Peyer's patch (tissue), 4 donors: ENCODE results near the gene SATB1. TPM values are rescaled to one million over a fixed set of nuclear protein-coding genes. Genes with fewer than 3 reads are reported as not detected.

Experiments
- DNase-seq, 3 donors: peaks; one replicate each; pipeline ENCODE4 v3.0.0-alpha.2; 2017 to 2019
- H3K27ac ChIP-seq, 4 donors: fragments of 200-600 bp; sonication (generic); one replicate each; pipeline ENCODE4 v1.5.1; 2016 to 2019
- H3K27me3 ChIP-seq, 2 donors: fragments of 200-600 bp; sonication (generic); one replicate each; pipeline ENCODE4 v1.5.1; 2019
- H3K36me3 ChIP-seq, 3 donors: fragments of 200-600 bp; sonication (generic); one replicate each; pipeline ENCODE4 v1.5.1; 2016 to 2019
- H3K4me1 ChIP-seq, 4 donors: fragments of 200-600 bp; sonication (generic); one replicate each; pipeline ENCODE4 v1.5.1; 2016 to 2019
- H3K4me3 ChIP-seq, 4 donors: fragments of 200-600 bp; sonication (generic); 1 replicate in 3 of 4; 2 replicates in 1 of 4; pipeline ENCODE4 v1.5.1; 2016 to 2019; ENCODE audit warnings: mild to moderate bottlenecking in 1 of 4
- H3K9me3 ChIP-seq, 4 donors: fragments of 200-600 bp; sonication (generic); one replicate each; pipeline ENCODE4 v1.5.1; 2016 to 2019; ENCODE audit warnings: mild to moderate bottlenecking in 1 of 4
- CTCF ChIP-seq, 6 experiments: fragments of 450-650 bp in 4 of 6; fragments of 200-600 bp in 2 of 6; sonication (generic) in 1 of 6; IDR thresholded peaks; one replicate each; pipeline ENCODE4 v1.5.1; 2017 to 2019; ENCODE audit warnings: antibody characterized with exemption in 6 of 6, mild to moderate bottlenecking in 3 of 6, moderate library complexity in 1 of 6
- POLR2A ChIP-seq, 2 donors: fragments of 450-650 bp; IDR thresholded peaks; one replicate each; pipeline ENCODE4 v1.5.1; 2017; ENCODE audit warnings: antibody characterized with exemption in 2 of 2, mild to moderate bottlenecking in 2 of 2, moderate library complexity in 2 of 2
- total RNA-seq, 4 donors: library from RNA; depleted of rRNA; stranded (reverse); fragments of >200 nt; gene quantifications; one replicate each; pipeline ENCODE4 v1.1.0, GENCODE V29; 2016

Gene SATB1
- total RNA-seq, 4 donors from 2014 or later, result 46.6 to 101 (median 63.2) TPM

DNA sequence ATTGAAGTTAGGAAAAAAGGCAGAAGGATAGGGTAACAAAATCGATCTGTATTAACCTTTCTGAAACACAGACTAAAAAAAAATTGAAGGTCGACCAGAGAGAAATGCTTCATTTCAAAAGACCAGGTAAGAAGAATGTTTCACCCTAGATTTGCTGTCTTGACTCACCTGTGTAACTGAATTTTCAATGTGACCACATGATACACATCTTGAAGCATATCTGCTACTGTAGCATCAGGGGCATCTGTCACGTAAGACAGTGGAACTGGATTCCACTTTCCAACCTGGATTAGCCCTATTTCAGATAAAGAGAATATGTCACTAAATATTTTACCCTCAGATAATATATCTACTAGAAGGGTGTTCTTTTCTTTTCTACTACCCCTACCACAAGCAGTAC is 9.3 kb downstream of the SATB1 start:
- TF ChIP-seq CTCF (IDR thresholded peaks at IDR 0.05) (no peak), POLR2A (IDR thresholded peaks at IDR 0.05) (no peak)
- peaks cover 0 to 14% (median 0%) of the 10 kb centered on the region in 4 donors for H3K4me1 ChIP-seq
- no peak overlapping the region for H3K27ac ChIP-seq
- no peak overlapping the region for H3K4me3 ChIP-seq
- H3K27me3 ChIP-seq, result no peaks in the 10 kb centered on the region
- H3K36me3 ChIP-seq, result peaks cover 0 to 44% (median 0%) of the 10 kb centered on the region in 3 donors
- DNase-seq, result no peak
- H3K9me3 ChIP-seq, result no peaks in the 10 kb centered on the region

DNA sequence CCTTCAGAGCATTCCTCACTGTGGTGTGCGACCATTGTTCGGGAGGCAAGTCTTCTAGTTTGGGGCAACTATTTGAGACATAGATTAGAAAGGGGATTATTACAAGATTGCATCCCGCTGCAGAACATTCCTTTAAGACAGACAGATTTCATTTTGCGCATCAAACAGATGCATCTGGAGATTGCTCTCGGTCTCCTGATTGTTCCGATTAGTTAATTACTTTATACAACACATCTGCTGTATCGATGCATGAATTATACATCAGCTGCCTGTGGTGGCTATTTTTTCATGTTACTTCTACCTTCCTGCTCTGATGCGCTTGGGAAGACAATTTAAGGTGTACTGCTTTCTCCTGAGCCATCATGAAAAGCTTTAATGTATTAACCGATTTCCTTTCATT is 10.0 kb downstream of the SATB1 start:
- Histone ChIP-seq H3K27me3 (no peaks in the 10 kb centered on the region), H3K27ac (no peak overlapping the region), H3K36me3 (peaks cover 0 to 38% (median 0%) of the 10 kb centered on the region in 3 donors), H3K9me3 (no peaks in the 10 kb centered on the region), H3K4me3 (no peak overlapping the region), H3K4me1 (peaks cover 0 to 14% (median 0%) of the 10 kb centered on the region in 4 donors)
- DNase-seq, result no peak
- TF ChIP-seq POLR2A (IDR thresholded peaks at IDR 0.05), result no peak
- no peak for TF ChIP-seq CTCF (IDR thresholded peaks at IDR 0.05)

GRCh38 chr3:18412684-18413083 is 12.5 kb downstream of the SATB1 start:
- no peak overlapping the region for H3K4me3 ChIP-seq
- no peak for DNase-seq
- H3K36me3 ChIP-seq, result peaks cover 0 to 38% (median 0%) of the 10 kb centered on the region in 3 donors
- H3K4me1 ChIP-seq, result no peaks in the 10 kb centered on the region
- no peaks in the 10 kb centered on the region for H3K27me3 ChIP-seq
- no peak for TF ChIP-seq CTCF (IDR thresholded peaks at IDR 0.05)
- TF ChIP-seq POLR2A (IDR thresholded peaks at IDR 0.05), result no peak
- H3K9me3 ChIP-seq, result no peaks in the 10 kb centered on the region
- H3K27ac ChIP-seq, result no peak overlapping the region

DNA sequence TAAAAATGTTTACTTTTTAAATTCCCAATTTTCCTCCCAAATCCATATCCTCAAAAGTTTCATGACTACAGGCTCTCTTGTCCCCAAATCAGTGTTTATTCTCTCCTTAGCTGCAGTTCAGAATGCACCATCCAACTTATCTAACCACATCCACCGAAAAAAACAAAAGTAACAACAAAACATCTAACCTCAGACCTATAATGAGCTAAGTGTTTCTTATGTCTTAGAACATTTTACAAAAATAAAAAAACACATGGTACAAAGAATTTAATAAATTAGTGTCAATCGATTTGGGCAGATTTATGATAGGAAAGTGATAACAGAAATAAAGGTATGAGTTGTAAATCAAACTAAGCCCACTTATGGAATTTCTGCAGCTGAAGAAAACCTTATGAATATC is 13.6 kb downstream of the SATB1 start:
- Histone ChIP-seq H3K27ac (no peak overlapping the region), H3K4me1 (no peaks in the 10 kb centered on the region), H3K9me3 (no peaks in the 10 kb centered on the region), H3K36me3 (peaks cover 0 to 46% (median 0%) of the 10 kb centered on the region in 3 donors), H3K4me3 (no peak overlapping the region), H3K27me3 (no peaks in the 10 kb centered on the region)
- no peak for DNase-seq
- TF ChIP-seq CTCF (IDR thresholded peaks at IDR 0.05) (no peak), POLR2A (IDR thresholded peaks at IDR 0.05) (no peak)

DNA sequence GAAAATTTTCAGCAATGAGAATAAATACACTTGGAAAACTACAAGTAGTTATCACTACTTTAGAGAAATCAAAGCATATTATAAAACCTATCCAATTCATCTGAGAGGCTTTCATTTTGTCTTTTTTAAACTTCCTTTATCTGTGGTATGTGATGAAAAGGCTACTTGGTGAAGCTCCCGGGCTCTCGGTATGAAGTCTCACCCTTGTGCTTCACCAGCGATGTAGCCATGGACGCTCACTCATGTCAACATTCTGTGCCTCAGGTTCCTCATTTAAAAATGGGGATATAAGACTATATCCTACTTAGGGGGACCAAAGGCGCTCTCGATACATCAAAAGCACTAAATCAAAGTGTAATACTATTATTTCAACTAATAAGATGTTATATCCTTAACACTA is 14.9 kb downstream of the SATB1 start:
- Histone ChIP-seq H3K36me3 (peaks cover 0 to 35% (median 0%) of the 10 kb centered on the region in 3 donors), H3K27me3 (no peaks in the 10 kb centered on the region), H3K4me3 (no peak overlapping the region), H3K4me1 (no peaks in the 10 kb centered on the region), H3K27ac (no peak overlapping the region), H3K9me3 (no peaks in the 10 kb centered on the region)
- DNase-seq, result no peak
- TF ChIP-seq CTCF (IDR thresholded peaks at IDR 0.05), result no peak
- no peak for TF ChIP-seq POLR2A (IDR thresholded peaks at IDR 0.05)

GRCh38 chr3:18409266-18409665 is 15.9 kb downstream of the SATB1 start:
- no peak for TF ChIP-seq POLR2A (IDR thresholded peaks at IDR 0.05)
- no peak for TF ChIP-seq CTCF (IDR thresholded peaks at IDR 0.05)
- peaks cover 0 to 25% (median 0%) of the 10 kb centered on the region in 3 donors for H3K36me3 ChIP-seq
- no peak overlapping the region for H3K27ac ChIP-seq
- DNase-seq, result no peak
- H3K27me3 ChIP-seq, result no peaks in the 10 kb centered on the region
- no peaks in the 10 kb centered on the region for H3K4me1 ChIP-seq
- no peak overlapping the region for H3K4me3 ChIP-seq
- H3K9me3 ChIP-seq, result no peaks in the 10 kb centered on the region
